Measurements from ENCODE around the gene AFF3. TPM values are rescaled to one million over a fixed set of nuclear protein-coding genes. Genes with fewer than 3 reads are reported as not detected.

AFF3 gene
- total and polyA plus RNA-seq, 2 of the 8 experiments (the other 6 are each of a cell fraction or from before 2014, with no cell fraction given): 0.27 to 3.0 TPM

- no peak overlapping the region for H2BK5ac ChIP-seq (ENCODE audit: low read depth, low read length)
- H2BK12ac ChIP-seq (ENCODE audit: low read depth, low read length): peak overlapping the region; percentile 60; the same call in 1 of the 2 replicates
- H3K9me3 ChIP-seq (ENCODE audit: insufficient read depth in 2 of 2, low read depth in 1 of 2, low read length in 1 of 2): no peaks in the 10 kb centered on the region
- ChIA-PET POLR2A (ENCODE audit: partially characterized antibody) (no interaction called here), CTCF (ENCODE audit: partially characterized antibody) (interaction anchor here (0.7 to 1.6 kb wide), 4 partner anchors 10 to 609 kb away, joined by 4 to 5 read pairs (median 4); no protein-coding TSS in a partner anchor)
- H2AK5ac ChIP-seq (ENCODE audit: low read depth, low read length): no peak overlapping the region
- H2BK20ac ChIP-seq (ENCODE audit: low read length): no peak overlapping the region
- H3K4ac ChIP-seq (replicated peaks; ENCODE audit: insufficient read length, low read depth, low read length): no peak overlapping the region
- H3K79me2 ChIP-seq (ENCODE audit: control insufficient read depth in 1 of 2, insufficient read depth in 2 of 2, low read length in 2 of 2): no peaks in the 10 kb centered on the region
- no peak overlapping the region for H4K91ac ChIP-seq (replicated peaks; ENCODE audit: insufficient read length, low read length)
- no peak overlapping the region for H2AFZ ChIP-seq (ENCODE audit: low read length)
- no peaks in the 10 kb centered on the region for H3K36me3 ChIP-seq (ENCODE audit: control insufficient read depth in 2 of 4, insufficient read depth in 4 of 4, low read length in 3 of 4)
- H3K27me3 ChIP-seq (replicated peaks in 1 of 4; ENCODE audit: control insufficient read depth in 3 of 4, extremely low read depth in 1 of 4, insufficient read depth in 3 of 4, low read length in 3 of 4): no peaks in the 10 kb centered on the region
- H2BK15ac ChIP-seq (ENCODE audit: low read length): no peak overlapping the region; the same call in 1 of the 2 replicates
- DNase-seq (ENCODE audit: low read depth in 1 of 2, low spot score in 2 of 2): no peak
- no peak overlapping the region for H3K14ac ChIP-seq (ENCODE audit: insufficient read length)
- H3K18ac ChIP-seq (ENCODE audit: extremely low read depth, low read length): no peak overlapping the region
- no peak overlapping the region for H3K56ac ChIP-seq (replicated peaks; ENCODE audit: insufficient read length, low read depth, low read length)
- H4K5ac ChIP-seq (ENCODE audit: insufficient read length, low read depth, low read length): no peak overlapping the region
- no peaks in the 10 kb centered on the region; the same call in 1 of the 2 replicates for H3K23me2 ChIP-seq (ENCODE audit: low read depth, low read length)
- H4K20me1 ChIP-seq (replicated peaks in 1 of 2; ENCODE audit: control insufficient read depth in 1 of 2, insufficient read depth in 2 of 2, low read length in 2 of 2): no peaks in the 10 kb centered on the region
- peaks cover 0 to 11% (median 7%) of the 10 kb centered on the region in 4 experiments; a peak in 5 of 7 replicates for H3K4me1 ChIP-seq (replicated peaks in 1 of 4; ENCODE audit: control insufficient read depth in 3 of 4, insufficient read depth in 4 of 4, low read length in 3 of 4)
- H3K79me1 ChIP-seq (ENCODE audit: low read depth, low read length): no peaks in the 10 kb centered on the region
- no peak overlapping the region for H3K27ac ChIP-seq (ENCODE audit: low read depth, low read length)
- no peak for FAIRE-seq
- H4K8ac ChIP-seq (ENCODE audit: extremely low read depth, insufficient read depth, low read length): no peak overlapping the region
- H3K4me2 ChIP-seq (ENCODE audit: insufficient read depth in 1 of 2, low read depth in 2 of 2, low read length in 2 of 2): no peak overlapping the region
- H3K9ac ChIP-seq (replicated peaks in 1 of 4; ENCODE audit: extremely low read depth in 1 of 4, low read depth in 3 of 4, low read length in 3 of 4): no peak overlapping the region
- H2BK120ac ChIP-seq (replicated peaks; ENCODE audit: low read depth, low read length): no peak overlapping the region
- H3K23ac ChIP-seq (ENCODE audit: insufficient read length): no peak overlapping the region
- H3K4me3 ChIP-seq (ENCODE audit: extremely low read depth in 1 of 4, insufficient read depth in 2 of 4, low read depth in 3 of 4, low read length in 4 of 4): no peak overlapping the region
- 86% methylated on average over 9 of the region's 9 CpGs; no CpG with 5 or more reads in 1 of the 2 experiments for WGBS, 2 experiments (ENCODE audit: extremely low coverage in 1 of 2, insufficient coverage in 1 of 2, insufficient read length in 1 of 2, insufficient replicate concordance in 2 of 2, low coverage in 1 of 2, low lambda C conversion rate in 2 of 2, missing lambda C conversion rate in 1 of 2)
- TF ChIP-seq CEBPB (IDR thresholded peaks at IDR 0.05; ENCODE audit: low read depth, low read length) (no peak), RAD21 (IDR thresholded peaks at IDR 0.05 in 1 of 2, conservative IDR thresholded peaks at IDR 0.05 in 1 of 2; ENCODE audit: low read depth in 2 of 2, low read length in 2 of 2) (peak in 1 of 2 experiments; percentile 29; a peak in 1 of 4 replicates), RNF2 (IDR thresholded peaks at IDR 0.05; ENCODE audit: borderline replicate concordance, low read depth, low read length, missing control alignments, poor library complexity, severe bottlenecking) (no peak), CHD2 (IDR thresholded peaks at IDR 0.05; ENCODE audit: low read length) (no peak)
- TF ChIP-seq, protein P1, sequence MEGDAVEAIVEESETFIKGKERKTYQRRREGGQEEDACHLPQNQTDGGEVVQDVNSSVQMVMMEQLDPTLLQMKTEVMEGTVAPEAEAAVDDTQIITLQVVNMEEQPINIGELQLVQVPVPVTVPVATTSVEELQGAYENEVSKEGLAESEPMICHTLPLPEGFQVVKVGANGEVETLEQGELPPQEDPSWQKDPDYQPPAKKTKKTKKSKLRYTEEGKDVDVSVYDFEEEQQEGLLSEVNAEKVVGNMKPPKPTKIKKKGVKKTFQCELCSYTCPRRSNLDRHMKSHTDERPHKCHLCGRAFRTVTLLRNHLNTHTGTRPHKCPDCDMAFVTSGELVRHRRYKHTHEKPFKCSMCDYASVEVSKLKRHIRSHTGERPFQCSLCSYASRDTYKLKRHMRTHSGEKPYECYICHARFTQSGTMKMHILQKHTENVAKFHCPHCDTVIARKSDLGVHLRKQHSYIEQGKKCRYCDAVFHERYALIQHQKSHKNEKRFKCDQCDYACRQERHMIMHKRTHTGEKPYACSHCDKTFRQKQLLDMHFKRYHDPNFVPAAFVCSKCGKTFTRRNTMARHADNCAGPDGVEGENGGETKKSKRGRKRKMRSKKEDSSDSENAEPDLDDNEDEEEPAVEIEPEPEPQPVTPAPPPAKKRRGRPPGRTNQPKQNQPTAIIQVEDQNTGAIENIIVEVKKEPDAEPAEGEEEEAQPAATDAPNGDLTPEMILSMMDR (IDR thresholded peaks at IDR 0.05; ENCODE audit: control extremely low read depth in 1 of 3, insufficient read depth in 1 of 3, low read depth in 1 of 3, low read length in 3 of 3): peak in 2 of 3 experiments; percentile 27 to 43; a peak in 2 of 4 replicates
These were observed 489.0 kb downstream of the AFF3 start for GRCh38 chr2:99653433-99653832.
